ENCODE results near the gene CTSG. TPM values are rescaled to one million over a fixed set of nuclear protein-coding genes. Genes with fewer than 3 reads are reported as not detected.

CTSG gene, protein sequence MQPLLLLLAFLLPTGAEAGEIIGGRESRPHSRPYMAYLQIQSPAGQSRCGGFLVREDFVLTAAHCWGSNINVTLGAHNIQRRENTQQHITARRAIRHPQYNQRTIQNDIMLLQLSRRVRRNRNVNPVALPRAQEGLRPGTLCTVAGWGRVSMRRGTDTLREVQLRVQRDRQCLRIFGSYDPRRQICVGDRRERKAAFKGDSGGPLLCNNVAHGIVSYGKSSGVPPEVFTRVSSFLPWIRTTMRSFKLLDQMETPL
- not detected in 2 replicates for total RNA-seq (2012; rRNA removed)

DNA sequence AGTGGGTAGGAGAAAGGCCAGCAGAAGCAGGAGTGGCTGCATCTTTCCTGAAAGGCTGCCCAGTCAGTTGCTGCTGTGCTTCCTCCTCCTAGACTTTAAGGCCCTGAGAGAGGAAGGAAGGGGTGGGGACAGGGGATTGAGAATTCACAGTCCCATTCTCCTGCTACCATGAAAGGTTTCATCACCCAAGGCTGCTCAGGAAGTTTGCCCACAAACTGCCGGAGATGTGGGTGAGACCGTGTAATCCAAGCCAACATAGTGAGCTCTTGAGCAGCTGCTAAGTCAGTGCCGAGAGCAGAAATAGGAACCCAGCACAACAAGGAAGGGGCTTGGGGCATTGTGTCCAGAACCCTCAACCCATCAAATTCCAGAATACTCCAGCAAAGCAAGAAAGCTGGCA lies at the start of gene CTSG:
Gene CTSG, minus strand, starts transcription at position 69 of the 400 bp plus-strand sequence. Its CDS starts 27 bp downstream, at position 42.
- Histone ChIP-seq H3K27me3 (ENCODE audit: control insufficient read depth, insufficient read depth, low read length) (no peaks in the 10 kb centered on the region), H3K36me3 (ENCODE audit: insufficient read depth, low read length) (no peaks in the 10 kb centered on the region), H3K4me3 (ENCODE audit: low read length) (no peak within 1 kb of the TSS), H3K9me3 (replicated peaks; ENCODE audit: low read length) (no peaks in the 10 kb centered on the region), H3K4me2 (ENCODE audit: low read length) (no peak within 1 kb of the TSS), H3K9ac (ENCODE audit: low read depth, low read length) (no peak within 1 kb of the TSS), H3K4me1 (ENCODE audit: control insufficient read depth, insufficient read depth, low read length) (no peaks in the 10 kb centered on the region)

DNA sequence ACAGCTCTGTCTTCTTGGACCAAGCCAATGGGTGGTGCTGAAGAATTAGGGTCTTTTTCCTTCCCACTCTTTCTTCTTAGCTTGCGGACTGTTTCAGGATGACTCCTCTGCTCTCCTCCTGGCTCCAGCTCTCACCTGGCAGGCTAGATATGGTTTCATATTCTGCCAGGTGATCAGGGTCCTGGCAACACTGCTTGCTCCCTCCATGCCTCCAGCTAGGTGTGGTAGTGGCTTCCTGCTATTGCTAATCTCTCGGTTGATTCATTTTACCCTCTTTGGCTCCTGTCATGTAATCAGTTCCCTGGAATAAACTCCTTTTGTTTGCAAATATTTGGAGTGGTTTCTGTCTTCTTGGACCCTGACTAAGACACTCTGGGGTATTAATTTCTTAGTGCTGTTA lies 37.7 kb upstream of the CTSG start:
- Histone ChIP-seq H3K4me1 (ENCODE audit: control insufficient read depth, insufficient read depth, low read length) (no peaks in the 10 kb centered on the region), H3K27me3 (ENCODE audit: control insufficient read depth, insufficient read depth, low read length) (no peaks in the 10 kb centered on the region), H3K36me3 (ENCODE audit: insufficient read depth, low read length) (no peaks in the 10 kb centered on the region), H3K9me3 (replicated peaks; ENCODE audit: low read length) (no peaks in the 10 kb centered on the region), H3K4me3 (ENCODE audit: low read length) (no peak overlapping the region), H3K4me2 (ENCODE audit: low read length) (no peak overlapping the region), H3K9ac (ENCODE audit: low read depth, low read length) (no peak overlapping the region)

GRCh38 chr14:24613241-24613640 lies 37.2 kb upstream of the CTSG start:
- Histone ChIP-seq H3K4me2 (ENCODE audit: low read length) (no peak overlapping the region), H3K4me3 (ENCODE audit: low read length) (no peak overlapping the region), H3K9ac (ENCODE audit: low read depth, low read length) (no peak overlapping the region), H3K4me1 (ENCODE audit: control insufficient read depth, insufficient read depth, low read length) (no peaks in the 10 kb centered on the region), H3K36me3 (ENCODE audit: insufficient read depth, low read length) (no peaks in the 10 kb centered on the region), H3K27me3 (ENCODE audit: control insufficient read depth, insufficient read depth, low read length) (no peaks in the 10 kb centered on the region), H3K9me3 (replicated peaks; ENCODE audit: low read length) (peaks cover 3% of the 10 kb centered on the region)

DNA sequence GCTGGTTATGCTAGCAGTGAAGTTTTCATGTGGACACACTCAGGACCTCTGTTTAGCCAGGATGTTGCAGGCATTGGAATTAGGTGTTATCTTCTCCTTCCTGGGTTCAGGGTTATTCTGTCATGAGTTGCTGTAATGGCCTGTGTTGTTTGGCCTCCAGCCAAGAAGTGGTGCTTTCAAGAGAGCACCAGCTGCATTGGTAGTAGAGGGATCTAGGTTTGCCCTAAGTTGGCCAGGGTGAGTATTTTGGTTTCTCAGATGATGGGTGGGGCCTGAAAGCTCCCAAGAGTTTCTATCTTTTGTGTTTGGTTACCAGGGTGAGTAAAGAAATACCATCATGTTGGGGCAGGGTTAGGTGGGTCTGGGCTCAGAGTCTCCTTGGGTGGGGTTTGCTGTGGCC lies 36.1 kb upstream of the CTSG start:
- no peaks in the 10 kb centered on the region for H3K4me1 ChIP-seq (ENCODE audit: control insufficient read depth, insufficient read depth, low read length)
- no peak overlapping the region for H3K4me3 ChIP-seq (ENCODE audit: low read length)
- no peak overlapping the region for H3K9ac ChIP-seq (ENCODE audit: low read depth, low read length)
- H3K27me3 ChIP-seq (ENCODE audit: control insufficient read depth, insufficient read depth, low read length) = no peaks in the 10 kb centered on the region
- H3K4me2 ChIP-seq (ENCODE audit: low read length) = no peak overlapping the region
- no peaks in the 10 kb centered on the region for H3K36me3 ChIP-seq (ENCODE audit: insufficient read depth, low read length)
- H3K9me3 ChIP-seq (replicated peaks; ENCODE audit: low read length) = peaks cover 4% of the 10 kb centered on the region

DNA sequence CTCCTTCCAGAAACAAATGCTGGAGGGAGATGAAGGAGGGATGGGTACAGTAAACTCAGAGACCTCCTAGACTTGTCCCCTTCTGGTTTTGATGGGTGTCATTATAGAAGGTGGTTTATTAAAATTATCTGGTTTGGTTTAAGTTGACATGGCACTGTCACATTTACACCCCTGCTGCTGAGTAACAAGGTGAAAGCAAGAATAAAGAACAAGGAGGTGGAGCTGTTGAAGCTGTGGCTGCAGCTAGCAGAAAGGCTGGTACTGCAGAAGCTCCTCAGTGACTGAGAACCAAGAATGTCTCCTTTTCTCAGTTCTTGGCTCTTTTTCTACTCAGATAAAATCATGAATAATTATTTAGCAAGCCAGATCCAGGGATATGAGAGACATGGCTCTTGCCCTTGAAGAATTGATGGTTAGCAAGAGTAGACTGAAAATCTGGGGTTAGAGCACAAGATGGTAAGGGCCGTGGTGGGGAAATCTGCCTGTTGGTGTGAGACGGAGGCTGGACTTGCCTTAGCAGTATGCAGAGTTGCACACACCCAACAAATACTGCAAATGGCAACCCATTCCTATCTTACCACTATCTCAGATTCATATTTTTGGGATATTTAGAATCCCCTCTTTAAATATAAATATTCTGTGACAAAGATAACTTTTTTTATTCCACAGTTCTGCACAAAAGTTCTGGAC lies 33.8 kb upstream of the CTSG start, which contains the start of gene GZMH:
Gene GZMH, minus strand, starts transcription at position 31 of the 690 bp plus-strand sequence. CDS start 72 bp downstream, outside the sequence.
- Histone ChIP-seq H3K9ac (ENCODE audit: low read depth, low read length) (no peak within 1 kb of the TSS), H3K4me2 (ENCODE audit: low read length) (no peak within 1 kb of the TSS), H3K4me3 (ENCODE audit: low read length) (no peak within 1 kb of the TSS), H3K9me3 (replicated peaks; ENCODE audit: low read length) (peaks cover 4% of the 10 kb centered on the region), H3K27me3 (ENCODE audit: control insufficient read depth, insufficient read depth, low read length) (no peaks in the 10 kb centered on the region), H3K36me3 (ENCODE audit: insufficient read depth, low read length) (no peaks in the 10 kb centered on the region), H3K4me1 (ENCODE audit: control insufficient read depth, insufficient read depth, low read length) (no peaks in the 10 kb centered on the region)

GRCh38 chr14:24607635-24608514 lies 31.8 kb upstream of the CTSG start:
- Histone ChIP-seq H3K4me3 (ENCODE audit: low read length) (no peak overlapping the region), H3K36me3 (ENCODE audit: insufficient read depth, low read length) (no peaks in the 10 kb centered on the region), H3K4me2 (ENCODE audit: low read length) (no peak overlapping the region), H3K4me1 (ENCODE audit: control insufficient read depth, insufficient read depth, low read length) (no peaks in the 10 kb centered on the region), H3K27me3 (ENCODE audit: control insufficient read depth, insufficient read depth, low read length) (no peaks in the 10 kb centered on the region), H3K9ac (ENCODE audit: low read depth, low read length) (no peak overlapping the region), H3K9me3 (replicated peaks; ENCODE audit: low read length) (peaks cover 4% of the 10 kb centered on the region)

- Histone ChIP-seq H3K27me3 (ENCODE audit: control insufficient read depth, insufficient read depth, low read length) (no peaks in the 10 kb centered on the region), H3K9ac (ENCODE audit: low read depth, low read length) (no peak overlapping the region), H3K9me3 (replicated peaks; ENCODE audit: low read length) (peaks cover 4% of the 10 kb centered on the region), H3K4me2 (ENCODE audit: low read length) (no peak overlapping the region), H3K4me1 (ENCODE audit: control insufficient read depth, insufficient read depth, low read length) (no peaks in the 10 kb centered on the region), H3K36me3 (ENCODE audit: insufficient read depth, low read length) (no peaks in the 10 kb centered on the region), H3K4me3 (ENCODE audit: low read length) (no peak overlapping the region)
Measured at GRCh38 chr14:24607081-24607480, 31.0 kb upstream of the CTSG start.

DNA sequence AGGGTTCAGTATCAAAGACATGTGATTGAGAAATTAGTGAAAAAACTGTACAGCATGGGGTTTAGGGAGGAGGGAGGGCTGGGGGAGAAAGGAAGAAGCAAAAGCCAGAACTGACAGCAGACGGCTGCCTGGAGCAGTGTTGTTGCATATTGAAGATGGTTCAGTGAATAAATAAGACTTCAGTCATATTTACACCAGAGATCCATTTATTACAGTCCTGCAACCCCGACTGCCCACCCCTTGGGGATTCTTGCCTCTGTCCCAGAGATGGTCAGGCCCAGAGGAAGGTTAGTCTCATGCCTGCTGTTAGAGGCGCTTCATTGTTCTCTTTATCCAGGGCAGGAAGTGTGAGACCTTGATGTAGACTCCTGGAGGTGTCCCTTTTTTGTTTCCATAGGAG lies 30.2 kb upstream of the CTSG start:
- Histone ChIP-seq H3K4me3 (ENCODE audit: low read length) (no peak overlapping the region), H3K9ac (ENCODE audit: low read depth, low read length) (no peak overlapping the region), H3K27me3 (ENCODE audit: control insufficient read depth, insufficient read depth, low read length) (no peaks in the 10 kb centered on the region), H3K4me1 (ENCODE audit: control insufficient read depth, insufficient read depth, low read length) (no peaks in the 10 kb centered on the region), H3K4me2 (ENCODE audit: low read length) (no peak overlapping the region), H3K9me3 (replicated peaks; ENCODE audit: low read length) (peaks cover 4% of the 10 kb centered on the region), H3K36me3 (ENCODE audit: insufficient read depth, low read length) (no peaks in the 10 kb centered on the region)

DNA sequence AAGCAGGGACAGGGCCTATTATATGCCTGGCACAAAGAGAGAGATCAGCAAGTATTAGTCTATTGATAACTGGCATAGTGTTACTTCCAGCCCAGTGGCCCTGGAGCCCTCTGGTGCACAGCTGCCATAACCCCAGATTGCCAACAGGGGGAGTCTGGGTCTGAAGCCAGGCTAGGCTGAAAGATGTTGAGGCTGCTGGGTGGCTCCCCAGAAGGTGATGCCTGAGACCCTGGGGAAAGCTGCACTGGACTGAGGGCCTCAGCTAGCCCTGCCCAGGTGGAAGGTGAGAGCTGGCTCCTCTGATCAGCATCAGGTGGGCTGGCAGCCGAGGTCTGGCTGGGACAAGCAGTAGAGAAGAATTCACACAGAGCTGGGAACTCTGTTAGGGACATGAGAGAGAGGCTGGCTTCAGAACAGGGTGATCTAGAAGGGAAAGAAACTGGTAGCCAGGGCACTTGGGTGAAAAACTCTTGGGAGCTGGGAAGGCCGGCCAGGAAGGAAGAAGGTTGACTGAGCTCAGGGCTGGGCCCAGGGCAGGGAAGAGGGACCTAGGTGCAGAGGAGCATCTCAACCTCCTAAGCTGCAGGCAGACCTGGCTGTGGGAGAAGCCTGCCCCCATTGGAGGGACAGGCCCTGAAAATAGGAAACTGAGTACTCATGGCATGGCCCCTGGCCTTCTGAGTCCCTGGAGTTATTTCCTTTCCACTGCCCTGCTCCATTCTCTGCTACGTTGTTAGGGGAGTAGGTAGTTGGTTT lies 29.6 kb upstream of the CTSG start:
- Histone ChIP-seq H3K9me3 (replicated peaks; ENCODE audit: low read length) (peaks cover 4% of the 10 kb centered on the region), H3K9ac (ENCODE audit: low read depth, low read length) (no peak overlapping the region), H3K36me3 (ENCODE audit: insufficient read depth, low read length) (no peaks in the 10 kb centered on the region), H3K4me1 (ENCODE audit: control insufficient read depth, insufficient read depth, low read length) (no peaks in the 10 kb centered on the region), H3K4me2 (ENCODE audit: low read length) (no peak overlapping the region), H3K4me3 (ENCODE audit: low read length) (no peak overlapping the region), H3K27me3 (ENCODE audit: control insufficient read depth, insufficient read depth, low read length) (no peaks in the 10 kb centered on the region)

DNA sequence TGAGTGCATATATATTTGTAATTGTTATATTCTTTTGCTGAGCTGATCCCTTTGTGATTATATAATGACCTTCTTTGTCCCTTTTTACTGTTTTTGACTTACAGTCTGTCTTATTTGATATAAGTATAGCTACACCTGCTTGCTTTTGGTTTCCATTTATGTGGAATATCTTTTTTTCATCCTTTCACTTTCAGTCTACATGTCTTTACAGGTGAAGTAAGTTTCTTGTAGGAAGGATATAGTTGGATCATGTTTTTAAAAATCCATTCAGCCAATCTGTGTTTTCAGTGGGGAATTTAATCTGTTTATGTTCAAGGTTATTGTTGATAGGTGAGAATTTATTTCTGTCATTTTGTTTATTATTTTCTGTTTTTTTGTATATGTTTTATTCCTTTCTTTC lies 21.4 kb upstream of the CTSG start:
- Histone ChIP-seq H3K4me1 (ENCODE audit: control insufficient read depth, insufficient read depth, low read length) (no peaks in the 10 kb centered on the region), H3K9me3 (replicated peaks; ENCODE audit: low read length) (no peaks in the 10 kb centered on the region), H3K27me3 (ENCODE audit: control insufficient read depth, insufficient read depth, low read length) (no peaks in the 10 kb centered on the region), H3K4me2 (ENCODE audit: low read length) (no peak overlapping the region), H3K36me3 (ENCODE audit: insufficient read depth, low read length) (no peaks in the 10 kb centered on the region), H3K4me3 (ENCODE audit: low read length) (no peak overlapping the region), H3K9ac (ENCODE audit: low read depth, low read length) (no peak overlapping the region)

Measured in skeletal muscle satellite cell (primary cell).